ENCODE results near the gene PRKAA1.

GRCh38 chr5:40787986-40788385 is 10.2 kb downstream of the PRKAA1 start:
- TF ChIP-seq CTCF (IDR thresholded peaks at IDR 0.05) (no peak), POLR2A (IDR thresholded peaks at IDR 0.05) (no peak)
